Measurements from ENCODE around the gene PLSCR2.

DNA sequence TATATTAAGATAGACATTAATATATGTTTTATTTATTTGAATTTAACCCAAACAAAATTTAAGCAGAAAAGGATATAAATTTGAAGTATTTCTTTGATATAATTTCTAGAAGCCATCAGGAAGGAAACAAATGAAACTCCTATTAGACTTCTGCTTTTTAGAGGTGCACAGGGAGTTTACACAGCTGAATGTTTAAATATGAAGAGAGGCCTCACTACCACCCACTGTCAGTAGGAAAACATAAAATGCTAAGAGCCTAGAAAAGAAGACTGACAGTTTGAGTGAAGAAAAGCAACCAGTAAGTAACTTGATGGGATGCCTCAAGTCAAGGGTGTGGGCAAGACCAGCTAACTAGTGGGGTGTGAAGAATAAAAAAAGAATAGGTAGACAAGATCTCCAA is 19.7 kb downstream of the PLSCR2 start:
- TF ChIP-seq, protein P1, sequence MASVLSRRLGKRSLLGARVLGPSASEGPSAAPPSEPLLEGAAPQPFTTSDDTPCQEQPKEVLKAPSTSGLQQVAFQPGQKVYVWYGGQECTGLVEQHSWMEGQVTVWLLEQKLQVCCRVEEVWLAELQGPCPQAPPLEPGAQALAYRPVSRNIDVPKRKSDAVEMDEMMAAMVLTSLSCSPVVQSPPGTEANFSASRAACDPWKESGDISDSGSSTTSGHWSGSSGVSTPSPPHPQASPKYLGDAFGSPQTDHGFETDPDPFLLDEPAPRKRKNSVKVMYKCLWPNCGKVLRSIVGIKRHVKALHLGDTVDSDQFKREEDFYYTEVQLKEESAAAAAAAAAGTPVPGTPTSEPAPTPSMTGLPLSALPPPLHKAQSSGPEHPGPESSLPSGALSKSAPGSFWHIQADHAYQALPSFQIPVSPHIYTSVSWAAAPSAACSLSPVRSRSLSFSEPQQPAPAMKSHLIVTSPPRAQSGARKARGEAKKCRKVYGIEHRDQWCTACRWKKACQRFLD (CRISPR knock-in tag; IDR thresholded peaks at IDR 0.05): no peak
- TF ChIP-seq, protein P2, sequence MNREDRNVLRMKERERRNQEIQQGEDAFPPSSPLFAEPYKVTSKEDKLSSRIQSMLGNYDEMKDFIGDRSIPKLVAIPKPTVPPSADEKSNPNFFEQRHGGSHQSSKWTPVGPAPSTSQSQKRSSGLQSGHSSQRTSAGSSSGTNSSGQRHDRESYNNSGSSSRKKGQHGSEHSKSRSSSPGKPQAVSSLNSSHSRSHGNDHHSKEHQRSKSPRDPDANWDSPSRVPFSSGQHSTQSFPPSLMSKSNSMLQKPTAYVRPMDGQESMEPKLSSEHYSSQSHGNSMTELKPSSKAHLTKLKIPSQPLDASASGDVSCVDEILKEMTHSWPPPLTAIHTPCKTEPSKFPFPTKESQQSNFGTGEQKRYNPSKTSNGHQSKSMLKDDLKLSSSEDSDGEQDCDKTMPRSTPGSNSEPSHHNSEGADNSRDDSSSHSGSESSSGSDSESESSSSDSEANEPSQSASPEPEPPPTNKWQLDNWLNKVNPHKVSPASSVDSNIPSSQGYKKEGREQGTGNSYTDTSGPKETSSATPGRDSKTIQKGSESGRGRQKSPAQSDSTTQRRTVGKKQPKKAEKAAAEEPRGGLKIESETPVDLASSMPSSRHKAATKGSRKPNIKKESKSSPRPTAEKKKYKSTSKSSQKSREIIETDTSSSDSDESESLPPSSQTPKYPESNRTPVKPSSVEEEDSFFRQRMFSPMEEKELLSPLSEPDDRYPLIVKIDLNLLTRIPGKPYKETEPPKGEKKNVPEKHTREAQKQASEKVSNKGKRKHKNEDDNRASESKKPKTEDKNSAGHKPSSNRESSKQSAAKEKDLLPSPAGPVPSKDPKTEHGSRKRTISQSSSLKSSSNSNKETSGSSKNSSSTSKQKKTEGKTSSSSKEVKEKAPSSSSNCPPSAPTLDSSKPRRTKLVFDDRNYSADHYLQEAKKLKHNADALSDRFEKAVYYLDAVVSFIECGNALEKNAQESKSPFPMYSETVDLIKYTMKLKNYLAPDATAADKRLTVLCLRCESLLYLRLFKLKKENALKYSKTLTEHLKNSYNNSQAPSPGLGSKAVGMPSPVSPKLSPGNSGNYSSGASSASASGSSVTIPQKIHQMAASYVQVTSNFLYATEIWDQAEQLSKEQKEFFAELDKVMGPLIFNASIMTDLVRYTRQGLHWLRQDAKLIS (CRISPR knock-in tag; IDR thresholded peaks at IDR 0.05): no peak
- TF ChIP-seq JUN (IDR thresholded peaks at IDR 0.05; ENCODE audit: borderline replicate concordance, low read depth, low read length) (no peak), JUN (CRISPR knock-in tag; IDR thresholded peaks at IDR 0.05; ENCODE audit: borderline replicate concordance) (no peak), PML (IDR thresholded peaks at IDR 0.05; ENCODE audit: low read length) (no peak), ERF (CRISPR knock-in tag; IDR thresholded peaks at IDR 0.05) (no peak), NRF1 (conservative IDR thresholded peaks at IDR 0.05 in 1 of 2, IDR thresholded peaks at IDR 0.05 in 1 of 2) (no peak), U2AF1 (optimal IDR thresholded peaks at IDR 0.05; ENCODE audit: low read depth, low read length) (no peak), SP1 (CRISPR knock-in tag; IDR thresholded peaks at IDR 0.05) (no peak), CEBPG (CRISPR knock-in tag; IDR thresholded peaks at IDR 0.05) (no peak), CEBPG (tag; conservative IDR thresholded peaks at IDR 0.05 in 1 of 2, IDR thresholded peaks at IDR 0.05 in 1 of 2) (no peak)
- TF ChIP-seq, protein P3, sequence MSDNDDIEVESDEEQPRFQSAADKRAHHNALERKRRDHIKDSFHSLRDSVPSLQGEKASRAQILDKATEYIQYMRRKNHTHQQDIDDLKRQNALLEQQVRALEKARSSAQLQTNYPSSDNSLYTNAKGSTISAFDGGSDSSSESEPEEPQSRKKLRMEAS (CRISPR knock-in tag; IDR thresholded peaks at IDR 0.05): no peak
